B cell (primary cell): ENCODE data around the gene METTL25.

Source experiments
- CTCF ChIP-seq: fragments of 200-600 bp; IDR thresholded peaks from one replicate; pipeline ENCODE4 v1.8.0; 2022; ENCODE audit warnings: antibody characterized with exemption, mild to moderate bottlenecking
- EZH2 ChIP-seq: IDR thresholded peaks from 2 replicates; pipeline ENCODE4 v1.6.1; 2012; ENCODE audit warnings: borderline replicate concordance, low read depth, mild to moderate bottlenecking, moderate library complexity, low read length; ENCODE audit not compliant: insufficient read depth, poor library complexity, severe bottlenecking

GRCh38 chr12:82425241-82425640 lies 66.9 kb downstream of the METTL25 start:
- TF ChIP-seq CTCF = no peak
- TF ChIP-seq EZH2 = no peak
